ENCODE measurements around the gene POLR1A.
A peak's percentile ranks its signal among the peaks of the same experiment; 100 is the strongest.

POLR1A gene

DNA sequence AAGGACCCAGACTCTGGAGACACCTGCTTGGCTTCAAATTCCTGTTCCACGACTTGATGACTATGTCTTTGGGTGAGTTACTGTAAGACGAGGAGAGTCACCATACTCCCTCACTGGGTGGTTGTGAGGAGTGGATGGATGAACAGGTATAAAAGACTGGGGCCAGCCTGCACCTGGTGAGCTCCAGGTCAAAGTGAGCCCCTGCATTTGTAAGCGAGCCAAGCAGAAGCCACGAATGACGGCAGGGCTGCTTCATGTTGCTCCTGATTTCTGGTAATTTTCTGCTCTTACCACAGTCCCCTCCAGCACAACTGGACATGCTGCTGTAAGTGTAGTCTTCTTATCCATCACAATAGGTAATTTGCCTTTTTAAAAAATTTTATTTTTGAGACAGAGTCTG, 86.6 kb downstream of the POLR1A start:
- DNase-seq, result no peak

DNA sequence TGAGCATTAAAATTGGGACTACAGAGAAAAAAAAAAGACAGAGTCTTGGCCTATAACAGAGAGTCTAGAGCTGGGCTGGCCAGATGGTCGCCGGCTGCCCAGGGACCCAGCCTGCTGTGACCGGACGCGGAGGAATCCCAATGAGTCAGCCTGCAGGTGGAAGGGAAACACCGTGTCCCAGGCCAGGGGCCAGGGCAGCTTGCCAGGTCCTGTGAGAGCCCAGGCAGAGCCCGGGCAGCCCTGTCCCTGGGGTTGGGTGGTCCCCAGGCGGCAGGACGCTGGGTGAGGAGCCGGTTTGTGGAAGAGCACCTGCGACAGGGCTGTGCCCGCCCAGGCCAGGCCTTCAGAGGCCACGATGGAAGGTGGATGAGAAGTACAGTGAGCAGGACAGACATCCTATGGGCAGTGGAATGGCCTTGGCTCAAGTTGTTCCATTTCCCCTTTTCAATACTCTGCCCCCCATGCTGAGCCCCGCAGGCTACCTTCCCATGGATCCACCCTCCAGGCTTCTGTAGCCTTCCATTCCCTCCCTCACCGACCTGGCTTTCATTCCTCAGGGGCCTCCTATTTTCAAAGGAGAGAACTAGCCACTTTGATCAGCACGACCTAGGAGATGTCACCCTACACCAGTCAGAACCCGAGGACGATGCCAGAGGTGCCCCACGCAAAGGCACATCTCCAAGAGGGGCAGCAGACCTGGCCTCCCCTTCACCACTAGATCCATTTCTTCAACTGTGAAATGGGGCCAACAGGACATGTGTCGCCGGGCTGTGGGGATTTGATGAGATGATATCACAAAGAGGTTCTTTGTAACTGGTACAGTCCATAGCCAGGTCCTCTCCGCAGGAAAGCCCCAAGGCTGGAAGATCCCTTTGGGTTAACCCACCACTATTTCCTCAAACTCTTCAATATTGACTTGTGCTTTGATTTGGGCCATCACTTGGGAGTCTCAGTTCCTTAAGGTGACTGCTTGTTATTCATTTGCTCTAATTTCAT, 87.5 kb downstream of the POLR1A start:
- no peak for DNase-seq

DNA sequence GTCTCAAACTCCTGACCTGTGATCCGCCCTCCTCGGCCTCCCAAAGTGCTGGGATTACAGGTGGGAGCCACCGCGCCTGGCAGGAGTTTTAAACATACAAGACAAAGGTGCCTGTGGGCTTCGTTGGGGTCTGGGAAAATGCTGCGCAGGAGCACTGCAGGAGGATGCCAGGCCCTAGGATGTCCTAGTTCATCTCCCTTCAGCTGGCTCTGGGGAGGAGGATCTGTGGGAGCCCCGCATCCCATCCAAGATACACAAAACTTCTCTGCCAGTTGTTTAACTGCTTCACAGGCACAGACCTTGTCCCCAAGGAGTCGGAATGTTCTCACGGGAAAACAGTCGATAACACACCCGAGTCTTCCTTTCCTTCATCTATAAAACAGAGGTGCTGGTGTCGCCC, 89.1 kb downstream of the POLR1A start:
- DNase-seq, result no peak

DNA sequence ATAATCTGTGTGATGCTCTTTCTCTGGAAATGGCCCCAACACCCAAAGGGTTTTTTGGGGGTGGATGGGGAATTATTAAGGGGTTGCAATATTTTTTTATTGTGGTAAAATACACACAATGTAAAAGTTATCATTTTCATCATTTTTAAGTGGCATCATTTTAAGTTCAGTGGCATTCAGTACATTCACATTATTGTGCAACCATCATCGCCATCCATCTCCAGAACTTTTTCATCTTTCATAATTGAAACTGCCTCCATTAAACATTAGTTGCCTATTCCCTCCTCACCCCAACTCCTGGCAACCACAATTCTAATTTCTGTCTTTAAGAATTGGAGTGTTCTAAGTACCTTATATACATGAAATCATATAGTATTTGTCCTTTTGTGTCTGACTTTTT, 90.0 kb downstream of the POLR1A start:
- no peak for DNase-seq

DNA sequence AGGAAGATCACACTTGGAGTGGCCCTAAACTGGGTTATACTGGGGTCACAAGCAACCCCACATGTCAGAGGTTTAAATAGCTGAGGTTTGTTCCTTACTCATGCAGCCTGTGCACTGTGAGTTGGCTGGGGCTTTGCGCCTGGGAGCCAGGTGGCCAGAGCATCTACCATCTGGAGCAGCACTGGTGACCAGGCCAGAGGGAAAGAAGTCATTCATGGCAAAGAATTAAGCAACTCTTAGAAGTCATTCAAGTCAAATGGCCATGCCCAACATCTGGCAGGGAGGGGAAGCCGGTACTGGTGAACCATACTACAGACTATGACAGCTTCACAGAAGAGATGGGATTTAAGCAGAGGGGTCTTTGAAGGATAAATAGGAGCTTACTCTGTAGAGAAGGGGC, 90.7 kb downstream of the POLR1A start:
- DNase-seq, result no peak

DNA sequence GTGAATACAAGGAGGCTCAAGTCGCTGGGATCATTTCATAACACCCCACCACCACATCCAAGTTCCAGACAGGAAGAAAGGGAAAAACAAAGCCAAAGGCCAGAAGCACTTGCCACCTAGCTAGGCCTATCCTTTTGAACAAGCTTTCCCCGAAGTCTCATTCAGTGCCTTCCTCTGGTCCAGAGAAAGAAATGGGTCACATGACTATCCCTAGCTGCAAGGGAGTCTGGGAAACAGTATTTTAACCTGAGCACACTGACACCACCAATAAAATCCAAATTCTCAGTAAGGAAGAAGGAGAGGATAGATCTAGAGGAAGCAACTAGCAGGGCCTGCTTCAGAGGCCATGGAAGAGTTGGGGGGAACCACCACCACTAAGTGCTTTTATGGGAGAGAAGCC, 91.2 kb downstream of the POLR1A start:
- no peak for DNase-seq

DNA sequence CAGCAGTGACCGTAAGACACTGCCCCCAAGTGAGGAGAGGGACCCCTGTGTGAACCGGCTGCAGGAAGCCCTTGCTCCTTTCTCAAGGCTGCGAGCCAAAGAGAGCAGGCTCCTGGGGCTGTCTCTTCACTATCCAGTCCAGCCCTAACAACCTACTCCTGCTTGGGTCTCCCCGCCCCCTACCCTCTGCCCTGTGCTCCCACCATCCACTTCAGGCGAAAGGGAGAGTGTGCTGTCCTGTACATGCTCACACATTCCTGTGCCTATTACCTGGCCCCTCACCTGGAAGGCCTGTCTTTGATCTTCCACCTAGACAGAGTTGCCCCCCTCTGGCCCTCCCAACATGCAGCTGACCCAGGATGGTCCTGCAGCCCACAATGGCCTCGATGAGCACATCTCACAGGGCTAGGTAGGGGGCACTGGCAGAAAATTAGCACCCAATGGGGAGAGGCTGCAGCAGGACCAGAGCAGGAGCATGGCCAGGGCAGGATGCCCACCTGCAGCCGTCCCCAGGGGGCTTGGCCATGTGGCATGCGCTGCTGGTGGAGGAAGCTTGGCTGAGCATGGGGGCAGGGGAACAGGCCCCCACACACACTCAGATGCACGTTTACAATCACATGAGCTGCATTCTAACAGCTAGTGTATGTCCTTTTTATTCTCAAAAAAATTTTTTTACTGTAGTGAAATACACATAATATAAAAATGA, 93.5 kb downstream of the POLR1A start:
- DNase-seq, result no peak

DNA sequence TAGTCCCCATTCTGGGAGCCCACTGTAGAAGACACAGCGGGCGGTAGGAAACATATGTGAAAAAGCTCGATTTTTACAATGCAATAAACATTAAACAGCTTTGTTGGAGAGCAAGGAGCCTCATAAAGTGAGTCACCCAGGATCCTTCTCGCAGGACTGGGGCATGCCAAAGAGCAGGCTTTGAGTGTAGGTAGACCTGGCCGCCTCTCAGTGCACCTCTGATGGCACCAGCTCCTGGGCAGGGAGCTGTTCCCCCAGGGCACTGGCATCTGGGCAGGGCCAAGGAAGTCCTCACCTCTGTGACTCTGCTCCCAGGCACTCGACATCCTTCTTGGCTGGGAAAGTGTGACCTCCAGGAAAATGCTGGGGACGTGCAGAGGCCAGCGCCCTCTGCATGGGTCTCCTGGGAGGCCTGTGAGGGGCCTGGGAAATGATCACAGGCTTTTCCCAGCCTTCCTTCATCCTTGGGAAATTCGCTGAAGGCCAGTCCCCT, 94.2 kb downstream of the POLR1A start:
- DNase-seq, result no peak

DNA sequence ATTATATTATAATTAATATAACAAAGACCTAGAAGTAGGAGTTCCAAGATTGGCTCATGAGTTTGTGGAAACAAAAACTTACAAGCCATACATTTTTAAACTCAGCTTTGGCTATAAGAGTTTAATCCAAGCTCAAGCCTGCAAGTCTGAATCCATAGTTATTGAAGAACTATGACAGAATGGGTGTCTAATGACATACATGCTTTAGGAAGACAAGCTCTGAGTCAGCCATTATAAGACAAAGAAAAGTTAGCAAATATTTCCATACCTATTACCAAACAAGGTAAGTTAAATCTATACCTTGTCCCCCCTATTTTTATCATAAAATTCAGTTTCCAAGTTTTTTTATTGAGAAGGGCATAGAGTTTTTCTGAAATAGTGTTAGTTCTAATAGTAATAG, 95.6 kb downstream of the POLR1A start:
- DNase-seq, result no peak

DNA sequence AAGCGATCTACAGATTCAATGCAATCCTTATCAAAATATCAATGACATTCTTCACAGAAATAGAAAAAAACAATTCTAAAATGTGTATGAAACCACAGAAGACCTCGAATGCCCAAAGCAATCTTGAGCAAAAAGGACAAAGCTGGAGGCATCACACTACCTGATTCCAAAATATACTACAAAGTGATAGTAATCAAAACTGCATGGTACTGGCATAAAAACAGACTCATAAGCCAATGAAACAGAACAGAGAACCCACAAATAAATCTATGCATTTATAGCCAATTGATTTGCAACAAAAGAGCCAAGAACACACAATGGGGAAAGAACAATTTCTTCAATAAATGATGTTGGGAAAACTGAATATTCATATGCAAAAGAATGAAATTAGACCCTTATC, 99.2 kb downstream of the POLR1A start:
- no peak for DNase-seq

DNA sequence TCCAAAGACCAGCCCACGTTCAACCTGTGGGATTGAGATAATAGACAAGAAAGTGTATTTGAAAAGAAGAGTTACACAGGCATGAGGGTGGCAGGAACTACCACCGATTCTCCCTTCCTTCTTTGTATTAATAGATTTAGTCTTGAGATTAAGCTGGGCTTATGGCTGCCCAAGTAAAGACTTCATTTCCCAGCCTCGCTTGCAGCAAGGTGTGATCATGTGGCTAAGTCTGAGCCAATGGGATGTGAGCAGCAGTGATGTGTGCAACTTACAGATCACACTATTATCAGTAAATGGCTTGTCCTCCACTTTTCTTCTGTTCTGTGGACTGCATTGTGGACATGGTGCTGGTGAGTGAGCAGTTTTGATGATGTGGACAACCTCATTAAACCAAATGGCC, 101.7 kb downstream of the POLR1A start:
- DNase-seq, result no peak

DNA sequence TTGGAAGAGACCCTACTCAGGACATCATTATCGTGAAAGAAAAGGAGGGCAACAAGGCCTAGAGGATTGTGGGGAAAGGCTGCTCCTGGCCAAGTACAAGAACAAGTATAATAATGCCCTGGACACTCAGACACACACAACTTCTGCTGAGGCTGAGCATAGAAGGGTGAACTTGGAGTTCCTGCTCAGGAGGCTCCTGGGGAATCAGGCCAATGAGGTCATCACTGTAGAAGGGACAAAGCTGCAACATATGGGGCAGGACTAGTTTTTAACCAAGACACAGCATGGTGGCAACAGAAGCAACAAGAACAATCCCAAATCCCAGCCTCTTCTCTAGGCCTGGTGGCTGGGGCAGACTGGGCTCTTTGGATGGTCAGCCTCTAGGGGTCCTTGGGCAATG, 102.6 kb downstream of the POLR1A start:
- DNase-seq, result no peak

DNA sequence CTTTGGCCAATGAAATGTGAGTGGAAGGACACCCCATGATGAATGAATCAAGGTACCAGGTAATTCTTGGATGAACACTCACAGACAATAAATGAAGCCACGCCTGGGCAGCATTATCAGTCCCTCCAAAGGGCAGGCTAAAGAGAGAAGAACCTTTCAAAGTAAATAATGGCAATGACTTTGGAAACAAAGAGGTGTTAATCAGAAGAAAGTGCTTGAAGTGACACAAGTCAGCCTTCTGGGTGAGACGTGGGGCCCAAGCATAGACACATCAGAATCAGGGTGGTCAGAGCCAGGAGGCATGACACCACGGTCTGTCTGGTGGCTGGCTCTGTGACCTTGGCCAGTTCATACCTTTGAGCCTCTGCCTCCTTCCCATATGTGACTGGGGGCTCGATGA, 103.3 kb downstream of the POLR1A start:
- DNase-seq, result no peak

DNA sequence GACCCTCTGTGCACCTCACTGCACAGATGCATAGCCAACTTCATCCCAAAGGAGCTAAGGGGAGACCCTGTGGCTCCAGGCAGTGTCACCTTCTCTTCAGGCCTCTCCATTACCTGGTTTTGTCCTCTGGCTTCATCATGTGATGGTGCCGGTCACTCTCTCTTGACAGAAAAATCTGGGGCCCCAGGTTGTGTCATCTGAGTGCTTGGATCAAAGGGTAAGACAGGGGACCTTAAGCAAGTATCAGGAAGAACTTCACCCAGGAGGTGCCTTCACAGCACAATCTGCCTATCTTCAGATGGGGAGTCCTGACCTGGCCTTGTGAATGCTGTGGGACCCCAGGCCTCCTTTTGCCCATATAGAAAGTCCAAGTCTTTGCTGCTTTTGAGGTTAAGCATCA, 104.4 kb downstream of the POLR1A start:
- DNase-seq, result no peak

DNA sequence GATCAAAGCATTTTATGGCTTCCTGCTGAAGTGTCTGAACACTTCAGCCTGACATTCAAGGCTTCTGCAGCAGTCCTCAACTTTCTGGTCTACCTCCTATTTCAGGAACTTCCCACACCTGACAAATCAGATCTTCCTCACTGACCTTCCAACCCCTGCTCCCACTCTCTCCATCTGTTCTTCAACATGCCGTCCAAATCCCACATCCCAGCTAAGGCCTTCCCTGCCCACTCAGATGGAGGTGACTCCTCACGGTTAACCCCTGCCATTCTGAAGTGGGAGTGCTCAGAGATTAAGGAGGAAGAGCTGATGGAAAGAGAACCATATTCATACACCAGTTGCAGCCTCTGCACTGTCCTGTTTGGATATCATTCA, 104.8 kb downstream of the POLR1A start:
- DNase-seq, result no peak

DNA sequence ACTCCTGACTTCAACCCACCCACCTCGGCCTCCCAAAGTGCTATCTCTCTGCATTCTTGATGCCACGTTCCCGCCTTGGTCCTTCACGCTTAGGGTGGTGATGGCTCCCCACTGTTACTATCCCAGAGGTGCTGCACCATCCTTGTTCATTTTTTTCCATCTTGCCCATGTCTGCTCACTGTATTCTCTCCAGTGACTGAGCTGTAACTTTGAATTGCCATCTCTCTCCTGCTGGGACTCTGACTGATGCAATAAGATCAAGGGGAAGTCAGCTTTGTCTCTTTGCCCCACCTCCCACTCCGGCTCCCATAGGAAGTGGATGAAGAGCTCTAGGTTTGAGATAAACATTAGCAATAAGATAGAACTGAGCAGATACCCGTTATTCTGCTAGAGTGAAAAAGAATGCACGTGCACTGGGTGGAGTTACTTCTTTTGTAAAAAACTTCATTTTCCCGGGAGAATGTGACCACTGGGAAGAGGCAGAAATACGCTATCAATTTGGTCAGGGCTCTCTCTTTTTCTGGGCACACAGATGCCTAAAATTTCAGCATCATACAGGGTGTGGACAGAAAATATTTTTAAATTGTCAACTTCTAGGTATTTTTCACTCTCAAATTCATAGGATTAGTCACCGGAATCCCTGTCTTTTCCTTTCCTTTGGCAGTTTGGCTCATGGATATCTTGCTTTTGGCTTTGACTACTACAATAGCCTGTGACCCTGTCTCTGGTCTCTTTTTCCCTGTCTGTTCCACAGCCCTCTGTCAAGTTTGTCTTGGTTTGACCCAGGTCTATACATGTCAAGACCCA, 105.4 kb downstream of the POLR1A start:
- no peak for DNase-seq

DNA sequence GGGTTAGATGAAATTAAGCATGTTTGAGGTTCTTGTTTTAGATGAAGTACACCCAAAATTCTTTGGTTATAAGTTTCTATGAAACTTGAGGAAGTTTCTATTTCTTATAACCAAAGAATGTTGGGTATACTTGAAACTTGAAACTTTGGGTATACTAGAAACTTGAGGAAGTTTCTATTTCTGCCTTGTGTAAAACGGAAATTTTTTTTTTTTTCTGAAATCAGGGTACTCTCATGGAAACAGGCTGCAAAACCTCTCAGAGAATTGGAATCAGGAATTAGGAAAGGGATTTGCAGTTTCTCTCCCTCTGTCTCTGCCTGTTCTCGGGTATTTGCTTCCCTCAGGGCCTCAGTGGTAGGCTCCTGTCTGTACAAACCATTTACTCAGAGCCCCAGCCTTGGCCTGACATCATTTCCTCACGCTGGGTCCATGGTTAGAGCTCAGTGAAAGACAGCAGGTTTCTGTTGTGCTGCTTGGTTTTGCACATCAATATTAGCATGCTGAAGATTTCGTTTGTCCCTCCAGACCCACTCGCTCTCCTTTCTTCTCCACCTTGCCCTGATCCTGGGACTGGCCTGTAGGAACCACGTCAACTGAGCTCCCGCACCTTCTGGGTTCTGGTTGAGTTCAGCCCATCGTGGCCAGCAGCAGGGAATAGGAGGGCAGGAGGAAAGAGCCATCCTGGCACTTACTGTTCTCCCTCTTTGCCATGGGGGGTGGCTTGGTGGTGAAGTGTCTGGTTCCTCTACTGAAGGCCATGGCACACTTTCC, 106.4 kb downstream of the POLR1A start:
- DNase-seq, result no peak

DNA sequence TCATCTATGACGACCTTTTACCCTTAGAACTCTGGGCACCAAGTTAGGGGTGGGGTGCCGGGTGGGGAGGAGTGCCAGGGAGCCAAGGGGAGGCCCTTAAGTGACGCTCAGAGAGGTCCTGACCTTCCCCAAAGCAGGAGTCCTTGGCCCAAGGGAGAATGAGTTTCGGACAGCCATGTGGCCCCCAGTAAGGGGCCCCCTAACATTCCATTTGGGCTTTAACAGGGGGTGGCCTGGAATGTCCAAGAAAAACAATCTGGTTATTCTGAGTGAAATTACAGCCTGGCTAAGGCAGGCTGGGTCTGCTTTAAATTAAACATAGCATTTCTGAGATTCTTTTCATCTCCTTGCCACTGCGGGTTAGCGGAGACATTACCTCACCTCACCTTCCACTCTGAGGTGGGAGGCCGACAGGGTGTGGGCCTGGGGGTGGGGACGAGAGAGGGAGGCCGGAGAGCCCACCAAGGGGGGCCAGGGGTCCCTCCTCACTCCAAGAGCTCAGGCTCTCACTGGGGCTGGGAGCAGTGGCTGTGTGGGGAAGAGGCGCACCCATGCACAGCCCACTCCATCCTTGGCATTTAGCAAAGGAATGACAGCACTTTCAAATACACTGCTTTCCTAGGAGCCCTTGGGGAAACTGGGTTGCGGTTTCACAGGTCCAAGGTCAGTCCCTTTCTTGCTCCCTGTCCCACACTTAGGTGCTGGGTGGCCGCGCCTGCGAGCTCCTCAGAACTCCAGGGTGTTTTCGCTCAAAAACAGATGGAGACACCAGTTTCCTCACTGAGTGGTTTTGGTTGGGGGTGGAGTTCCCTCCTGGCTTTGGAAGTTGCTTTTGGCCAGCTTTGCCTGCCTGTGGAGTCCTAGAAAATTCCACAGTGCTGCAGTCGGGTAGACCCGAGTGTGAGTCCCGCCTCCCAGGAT, 107.4 kb downstream of the POLR1A start:
- DNase-seq, result no peak

DNA sequence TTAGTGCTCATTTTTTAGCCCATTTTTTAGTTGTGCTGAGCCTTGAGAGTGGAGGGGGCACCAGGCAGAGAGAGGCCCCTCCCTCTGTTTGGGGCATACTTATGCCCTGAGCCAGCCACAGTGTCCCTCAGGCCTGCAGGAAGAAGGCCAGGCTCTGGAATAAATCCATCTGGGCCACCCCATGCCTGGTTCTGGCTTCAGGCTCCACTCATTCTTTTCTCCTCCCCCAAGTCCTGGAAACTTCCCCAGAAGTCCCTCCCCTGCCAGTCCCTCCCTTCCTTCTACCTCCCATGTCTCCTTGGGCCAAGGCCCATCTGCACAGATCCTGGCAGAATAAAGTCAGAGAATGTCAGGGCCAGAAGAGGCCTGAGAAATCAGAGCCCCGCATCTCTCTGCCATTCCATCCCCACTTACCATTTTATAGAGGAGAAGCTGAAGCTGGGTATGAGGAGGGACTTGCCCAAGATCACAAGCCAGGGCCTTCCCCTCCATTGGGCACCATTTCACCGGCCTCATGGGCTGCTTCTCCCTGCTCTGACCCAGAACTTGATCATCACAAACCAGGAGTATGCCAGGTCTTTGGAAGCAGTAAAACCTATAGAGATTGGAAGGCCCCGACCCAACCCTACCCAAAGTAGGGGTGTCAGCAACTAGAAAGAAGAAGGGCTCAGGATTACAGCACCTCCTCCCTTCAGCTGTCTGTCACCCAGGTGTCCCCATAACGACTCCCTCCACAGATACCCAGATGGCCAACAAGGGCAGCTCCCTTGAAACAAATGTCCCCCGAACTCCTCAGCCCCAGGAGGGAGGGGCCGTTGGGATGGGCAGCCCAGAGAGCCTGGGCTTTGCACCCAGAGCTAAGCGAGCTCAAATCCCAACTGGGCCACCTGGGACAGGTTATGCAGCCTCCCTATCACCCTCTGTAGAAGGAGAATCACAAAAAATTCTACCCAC, 108.4 kb downstream of the POLR1A start:
- peak; percentile 25 for DNase-seq

DNA sequence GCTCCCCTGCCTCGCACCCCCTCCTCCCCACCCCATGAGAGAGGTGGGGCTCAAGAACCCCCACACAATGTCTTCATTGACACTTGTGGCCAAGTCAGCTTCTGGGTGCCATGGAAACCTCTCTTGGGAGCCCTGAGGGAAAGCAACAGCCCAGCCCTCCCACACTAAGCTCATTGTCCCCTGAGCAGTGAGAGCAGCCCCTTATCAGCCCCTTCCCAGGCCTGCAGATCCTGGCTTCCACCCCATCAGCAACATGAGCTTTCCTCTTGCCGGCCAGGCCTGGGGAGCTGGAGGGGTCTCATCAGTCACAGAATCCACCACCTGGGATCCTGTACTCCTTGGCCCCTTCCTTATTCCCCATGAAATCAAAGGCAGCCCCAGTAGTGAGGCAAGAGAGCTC, 109.1 kb downstream of the POLR1A start:
- DNase-seq, result no peak

Data from NCI-H2171 treated with DMSO at 0.1 percent for 48 hours (cell line).